Colonic mucosa (tissue), 4 donors: ENCODE data around the gene PLXNA2. TPM values are rescaled to one million over a fixed set of nuclear protein-coding genes. Genes with fewer than 3 reads are reported as not detected.

Source experiments
- DNase-seq: peaks from one replicate; pipeline ENCODE4 v3.0.0-alpha.2; 2020
- H3K27ac ChIP-seq: fragments of 200-600 bp; one replicate; pipeline ENCODE4 v1.8.0; 2021
- H3K27me3 ChIP-seq: fragments of 200-600 bp; one replicate; pipeline ENCODE4 v1.8.0; 2021
- H3K36me3 ChIP-seq: fragments of 200-600 bp; one replicate; pipeline ENCODE4 v1.8.0; 2021
- H3K4me1 ChIP-seq: fragments of 200-600 bp; one replicate; pipeline ENCODE4 v1.8.0; 2021; ENCODE audit warnings: mild to moderate bottlenecking
- H3K4me3 ChIP-seq: fragments of 200-600 bp; one replicate; pipeline ENCODE4 v1.8.0; 2021
- H3K9ac ChIP-seq, 2 donors: one replicate each; pipeline ENCODE4 v1.7.0; 2013; ENCODE audit warnings: control low read depth in 2 of 2, low read depth in 2 of 2, low read length in 2 of 2
- H3K9me3 ChIP-seq: fragments of 200-600 bp; one replicate; pipeline ENCODE4 v1.8.0; 2021
- intact Hi-C: fragments of 100-400 bp; cut with DNase I; formaldehyde crosslinking; loops from one replicate; pipeline ENCODE4 v1.14.1; 2022
- total RNA-seq, 2 donors: library from RNA; stranded (reverse); fragmentation: NEBNext Ultra II Directional in 1 of 2; extraction: Animal tissue kit (Norgen Biotek cat#: 25700) in 1 of 2; gene quantifications; one replicate each; pipeline ENCODE4 v1.2.1, GENCODE V29; 2021
- TF ChIP-seq, protein P1 (sequence below): fragments of 200-600 bp; IDR thresholded peaks from one replicate; pipeline ENCODE4 v1.8.0; 2022; ENCODE audit warnings: antibody characterized with exemption, mild to moderate bottlenecking
- donor health status: healthy.
- donor health status: DM: no; HTN: no; CAD: no.
- donor health status: DM: no; HTN: no; CAD: no.

Gene PLXNA2
- total RNA-seq, 2 donors from 2014 or later, result 46.1 to 81.6 TPM

DNA sequence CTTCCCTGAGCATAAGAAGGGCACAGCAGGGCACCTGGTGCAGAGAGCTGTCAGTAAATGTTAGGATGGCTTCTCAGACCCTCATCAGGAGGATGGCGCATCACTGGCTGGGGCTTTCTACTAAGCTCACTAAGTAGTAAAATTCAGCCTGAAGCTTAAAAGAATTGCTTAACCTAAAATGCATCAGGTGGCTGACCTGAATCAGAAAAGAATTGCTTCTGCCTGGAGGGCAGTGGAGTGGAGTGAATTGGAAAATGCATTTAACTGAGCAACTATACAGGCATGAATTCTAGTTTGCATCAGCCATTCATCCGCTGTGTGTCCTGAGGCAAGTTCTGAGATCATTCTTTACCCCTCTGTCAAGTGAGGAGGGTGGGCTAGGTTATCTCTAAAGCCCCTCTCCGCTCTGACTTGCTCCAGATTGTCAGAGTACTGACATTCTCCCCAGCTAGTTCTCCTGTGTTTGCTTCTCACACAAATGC, 191.2 kb downstream of the PLXNA2 start:
- TF ChIP-seq, protein P1, sequence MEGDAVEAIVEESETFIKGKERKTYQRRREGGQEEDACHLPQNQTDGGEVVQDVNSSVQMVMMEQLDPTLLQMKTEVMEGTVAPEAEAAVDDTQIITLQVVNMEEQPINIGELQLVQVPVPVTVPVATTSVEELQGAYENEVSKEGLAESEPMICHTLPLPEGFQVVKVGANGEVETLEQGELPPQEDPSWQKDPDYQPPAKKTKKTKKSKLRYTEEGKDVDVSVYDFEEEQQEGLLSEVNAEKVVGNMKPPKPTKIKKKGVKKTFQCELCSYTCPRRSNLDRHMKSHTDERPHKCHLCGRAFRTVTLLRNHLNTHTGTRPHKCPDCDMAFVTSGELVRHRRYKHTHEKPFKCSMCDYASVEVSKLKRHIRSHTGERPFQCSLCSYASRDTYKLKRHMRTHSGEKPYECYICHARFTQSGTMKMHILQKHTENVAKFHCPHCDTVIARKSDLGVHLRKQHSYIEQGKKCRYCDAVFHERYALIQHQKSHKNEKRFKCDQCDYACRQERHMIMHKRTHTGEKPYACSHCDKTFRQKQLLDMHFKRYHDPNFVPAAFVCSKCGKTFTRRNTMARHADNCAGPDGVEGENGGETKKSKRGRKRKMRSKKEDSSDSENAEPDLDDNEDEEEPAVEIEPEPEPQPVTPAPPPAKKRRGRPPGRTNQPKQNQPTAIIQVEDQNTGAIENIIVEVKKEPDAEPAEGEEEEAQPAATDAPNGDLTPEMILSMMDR, result no peak
- H3K36me3 ChIP-seq, result no peaks in the 10 kb centered on the region
- intact Hi-C loops, result no loop called here
- no peak for DNase-seq
- H3K9me3 ChIP-seq, result no peaks in the 10 kb centered on the region
- no peak overlapping the region for H3K27ac ChIP-seq
- H3K27me3 ChIP-seq, result no peaks in the 10 kb centered on the region
- H3K9ac ChIP-seq, result no peak overlapping the region
- H3K4me1 ChIP-seq, result no peaks in the 10 kb centered on the region
- no peak overlapping the region for H3K4me3 ChIP-seq

DNA sequence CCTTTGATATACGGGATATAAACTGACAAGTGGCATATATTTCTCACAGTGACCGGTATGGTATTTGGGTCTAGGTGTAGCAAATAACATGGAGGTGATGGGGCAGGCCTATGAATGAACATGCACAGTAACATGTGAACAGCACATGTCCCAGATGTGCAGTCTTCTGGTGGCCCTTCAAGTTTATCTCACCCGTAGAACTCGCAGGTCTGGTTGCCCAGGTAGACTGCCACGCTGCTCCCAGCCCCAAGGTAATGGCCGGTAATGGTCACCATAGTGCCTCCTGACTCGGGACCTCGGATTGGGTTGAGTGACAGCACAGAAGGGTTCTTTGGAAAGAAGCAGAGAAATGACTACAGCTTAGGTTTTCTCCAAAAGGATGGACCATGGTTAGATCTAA, 192.0 kb downstream of the PLXNA2 start:
- no peak overlapping the region for H3K27ac ChIP-seq
- no peaks in the 10 kb centered on the region for H3K27me3 ChIP-seq
- no peak for DNase-seq
- no peaks in the 10 kb centered on the region for H3K9me3 ChIP-seq
- intact Hi-C loops, result no loop called here
- no peak overlapping the region for H3K4me3 ChIP-seq
- TF ChIP-seq, protein P1, result no peak
- H3K36me3 ChIP-seq, result no peaks in the 10 kb centered on the region
- H3K9ac ChIP-seq, result no peak overlapping the region
- no peaks in the 10 kb centered on the region for H3K4me1 ChIP-seq

DNA sequence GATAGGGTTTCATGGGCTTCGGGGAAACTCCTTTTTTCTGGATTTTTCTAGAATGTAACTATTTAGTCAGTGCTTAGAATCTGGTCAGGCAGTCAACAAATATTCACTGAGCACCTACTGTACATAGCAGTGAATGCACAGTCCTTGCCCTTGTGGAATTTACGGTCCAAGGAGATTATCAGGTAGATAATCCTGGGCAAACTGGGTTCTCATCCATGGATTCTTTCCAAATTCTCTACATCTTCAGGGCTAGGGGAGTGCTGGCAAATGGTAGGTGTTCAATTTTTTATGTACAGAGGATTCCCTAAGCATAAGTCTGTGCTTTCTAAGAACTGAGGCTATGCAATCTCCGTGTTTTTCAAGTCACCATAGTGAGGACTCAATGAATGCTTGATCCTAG, 192.5 kb downstream of the PLXNA2 start:
- H3K4me1 ChIP-seq, result no peaks in the 10 kb centered on the region
- no peak overlapping the region for H3K9ac ChIP-seq
- H3K27me3 ChIP-seq, result no peaks in the 10 kb centered on the region
- TF ChIP-seq, protein P1, result no peak
- no peaks in the 10 kb centered on the region for H3K36me3 ChIP-seq
- intact Hi-C loops, result no loop called here
- no peak overlapping the region for H3K27ac ChIP-seq
- no peak overlapping the region for H3K4me3 ChIP-seq
- H3K9me3 ChIP-seq, result no peaks in the 10 kb centered on the region
- no peak for DNase-seq

DNA sequence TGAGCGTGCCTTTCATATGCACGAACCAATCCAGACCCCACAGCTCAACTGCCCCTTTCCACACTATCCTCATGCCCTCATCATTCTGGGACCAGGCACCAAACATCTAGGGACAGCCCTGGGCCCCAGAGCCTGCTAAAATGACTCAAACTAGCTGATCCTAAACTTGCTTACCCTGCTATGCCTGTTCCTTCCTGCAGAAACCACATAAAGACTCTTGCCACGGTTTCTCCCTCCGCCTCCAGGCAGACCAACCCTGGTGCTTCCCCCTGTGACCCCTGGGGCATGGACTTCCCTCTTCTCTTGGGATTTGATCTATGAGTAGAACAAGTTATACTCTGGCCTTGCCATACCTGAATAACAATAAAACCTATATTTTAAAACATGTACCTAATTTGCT, 195.3 kb downstream of the PLXNA2 start:
- Histone ChIP-seq H3K36me3 (peaks cover 5% of the 10 kb centered on the region), H3K4me3 (no peak overlapping the region), H3K27ac (no peak overlapping the region), H3K27me3 (no peaks in the 10 kb centered on the region), H3K9ac (no peak overlapping the region), H3K4me1 (no peaks in the 10 kb centered on the region), H3K9me3 (no peaks in the 10 kb centered on the region)
- no peak for DNase-seq
- intact Hi-C loops, result no loop called here
- TF ChIP-seq, protein P1, result no peak

DNA sequence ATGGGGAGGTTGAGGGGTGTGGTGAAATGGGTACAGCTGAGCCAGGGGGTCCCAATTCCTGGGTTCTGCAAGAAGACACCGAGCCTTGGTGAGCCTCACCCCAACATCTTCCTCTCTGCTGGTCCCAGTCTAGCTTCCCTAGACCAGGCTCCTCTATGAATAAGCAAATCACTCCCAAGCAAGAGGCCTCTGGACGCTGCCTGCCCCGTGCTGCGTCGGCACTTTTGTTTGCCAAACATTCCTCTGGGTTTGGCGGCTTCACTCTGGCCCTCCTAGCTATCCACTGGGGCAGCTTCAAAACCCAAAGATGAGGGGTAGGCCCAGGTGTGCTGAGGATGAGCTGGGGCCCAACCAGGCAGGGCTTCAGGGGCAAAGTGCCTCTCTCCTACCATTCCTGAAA, 196.2 kb downstream of the PLXNA2 start:
- Histone ChIP-seq H3K4me3 (no peak overlapping the region), H3K4me1 (no peaks in the 10 kb centered on the region), H3K27ac (no peak overlapping the region), H3K36me3 (peaks cover 5% of the 10 kb centered on the region), H3K9me3 (no peaks in the 10 kb centered on the region), H3K27me3 (no peaks in the 10 kb centered on the region), H3K9ac (no peak overlapping the region)
- peak; percentile 47 for DNase-seq
- intact Hi-C loops, result no loop called here
- TF ChIP-seq, protein P1, result no peak
